Hepatocyte (in vitro differentiated cells): ENCODE measurements around the gene OSBPL7. TPM values are rescaled to one million over a fixed set of nuclear protein-coding genes. Genes with fewer than 3 reads are reported as not detected.

ENCODE experiments used
- DNase-seq: peaks from one replicate; pipeline ENCODE4 v3.0.0-alpha.2; 2016; ENCODE audit warnings: low spot score
- H2AFZ ChIP-seq: fragments of 200-600 bp; sonication (generic); 2 replicates; pipeline ENCODE4 v1.6.0; 2016; ENCODE audit warnings: antibody characterized with exemption, mild to moderate bottlenecking
- H3K27ac ChIP-seq: fragments of 200-600 bp; sonication (generic); 2 replicates; pipeline ENCODE4 v1.5.1; 2016; ENCODE audit warnings: mild to moderate bottlenecking
- H3K27me3 ChIP-seq: fragments of 200-600 bp; sonication (generic); 2 replicates; pipeline ENCODE4 v1.6.1; 2016
- H3K36me3 ChIP-seq: fragments of 200-600 bp; sonication (generic); replicated peaks from 2 replicates; pipeline ENCODE4 v1.5.1; 2016; ENCODE audit warnings: low read depth; ENCODE audit not compliant: insufficient read depth
- H3K4me1 ChIP-seq: fragments of 200-600 bp; sonication (generic); 2 replicates; pipeline ENCODE4 v1.5.1; 2016; ENCODE audit warnings: mild to moderate bottlenecking, moderate library complexity; ENCODE audit not compliant: insufficient read depth
- H3K4me2 ChIP-seq: fragments of 200-600 bp; sonication (generic); 2 replicates; pipeline ENCODE4 v1.6.0; 2016
- H3K4me3 ChIP-seq: fragments of 200-600 bp; sonication (generic); 2 replicates; pipeline ENCODE4 v1.5.1; 2016; ENCODE audit warnings: mild to moderate bottlenecking
- H3K79me2 ChIP-seq: fragments of 200-600 bp; sonication (generic); 2 replicates; pipeline ENCODE4 v1.6.0; 2017; ENCODE audit warnings: mild to moderate bottlenecking
- H3K9me2 ChIP-seq: fragments of 200-600 bp; sonication (generic); replicated peaks from 2 replicates; pipeline ENCODE4 v1.6.0; 2017; ENCODE audit warnings: mild to moderate bottlenecking; ENCODE audit not compliant: insufficient read depth
- H3K9me3 ChIP-seq: fragments of 200-600 bp; sonication (generic); 2 replicates; pipeline ENCODE4 v1.5.1; 2016; ENCODE audit warnings: low read depth, mild to moderate bottlenecking
- H4K20me1 ChIP-seq: fragments of 200-600 bp; sonication (generic); 2 replicates; pipeline ENCODE4 v1.6.0; 2016; ENCODE audit warnings: mild to moderate bottlenecking; ENCODE audit not compliant: insufficient read depth, poor library complexity, severe bottlenecking
- EZH2 ChIP-seq: fragments of 200-600 bp; sonication (generic); IDR thresholded peaks from 2 replicates; pipeline ENCODE4 v1.6.1; 2016; ENCODE audit warnings: antibody characterized with exemption, mild to moderate bottlenecking, borderline replicate concordance
- EZH2phosphoT487 ChIP-seq: fragments of 200-600 bp; sonication (generic); IDR thresholded peaks from one replicate; pipeline ENCODE4 v1.6.1; 2018; ENCODE audit warnings: antibody characterized with exemption, mild to moderate bottlenecking, low read depth, moderate library complexity; ENCODE audit not compliant: unreplicated experiment, severe bottlenecking
- WGBS: methylation state at CpG from one replicate; pipeline ENCODE4 v1.1.6; 2016; ENCODE audit warnings: low lambda C conversion rate; ENCODE audit errors: missing lambda C conversion rate; 5-methylcytosine and 5-hydroxymethylcytosine counted together
- polyA plus RNA-seq: library from polyadenylated mRNA; unstranded; fragments of >200 nt; fragmentation: Nextera tagmentation; extraction: Ambion mirVana; gene quantifications from 2 replicates; pipeline ENCODE4 v1.2.1, GENCODE V29; 2016
- total RNA-seq: library from RNA; depleted of rRNA; stranded (reverse); fragments of >200 nt; gene quantifications from 2 replicates; pipeline ENCODE4 v1.2.3, GENCODE V29; 2014
- TF ChIP-seq, protein P1 (sequence below): fragments of 200-600 bp; sonication (generic); IDR thresholded peaks from 2 replicates; pipeline ENCODE4 v1.5.1; 2016; ENCODE audit warnings: antibody characterized with exemption, mild to moderate bottlenecking; ENCODE audit not compliant: poor library complexity

Gene OSBPL7
- total and polyA plus RNA-seq, 2 experiments from 2014 or later = 6.2 to 9.3 TPM

DNA sequence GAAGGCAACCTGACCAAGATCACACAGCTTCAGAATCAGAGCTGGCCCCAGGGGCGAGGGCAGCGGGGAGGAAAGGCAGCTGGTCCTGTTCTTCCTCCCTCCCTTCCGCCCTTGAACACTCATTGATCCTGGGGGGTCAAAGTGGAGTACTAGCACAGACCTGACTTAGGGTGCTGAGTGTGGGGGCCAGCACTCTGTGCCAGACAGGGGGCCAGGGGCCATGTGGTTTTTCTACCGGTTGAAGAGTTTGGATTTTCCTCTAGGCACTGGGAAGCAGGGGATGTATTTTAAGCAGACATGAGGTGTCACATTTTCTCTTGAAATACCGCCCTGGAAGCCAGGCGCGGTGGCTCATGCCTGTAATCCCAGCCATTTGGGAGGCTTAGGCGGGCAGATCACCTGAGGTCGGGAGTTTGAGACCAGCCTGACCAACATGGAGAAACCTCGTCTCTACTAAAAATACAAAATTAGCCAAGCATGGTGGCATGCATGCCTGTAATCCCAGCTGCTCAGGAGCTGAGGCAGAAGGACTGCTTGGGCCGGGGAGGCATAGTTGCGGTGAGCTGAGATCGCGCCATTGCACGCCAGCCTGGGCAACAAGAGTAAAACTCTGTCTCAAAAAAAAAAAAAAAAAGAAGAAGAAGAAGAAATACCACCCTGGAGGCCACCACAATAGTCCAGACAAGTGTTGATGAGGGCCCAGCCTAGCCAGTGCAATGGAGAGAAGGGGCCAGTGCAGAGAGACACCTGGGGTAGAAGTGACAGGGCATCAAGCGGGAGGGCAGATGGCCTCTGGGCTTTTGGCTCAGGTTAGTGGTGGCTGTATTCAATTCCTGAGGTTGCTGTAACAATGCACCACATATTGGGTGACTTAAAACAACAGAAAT, 15.3 kb downstream of the OSBPL7 start:
- Histone ChIP-seq H3K4me2 (no peak overlapping the region), H3K27me3 (no peaks in the 10 kb centered on the region), H3K4me1 (peaks cover 22% of the 10 kb centered on the region), H4K20me1 (no peaks in the 10 kb centered on the region), H2AFZ (no peak overlapping the region), H3K4me3 (no peak overlapping the region), H3K9me3 (no peaks in the 10 kb centered on the region), H3K9me2 (no peaks in the 10 kb centered on the region), H3K36me3 (no peaks in the 10 kb centered on the region), H3K27ac (no peak overlapping the region), H3K79me2 (no peaks in the 10 kb centered on the region)
- WGBS = 93% methylated on average over 16 of the region's 16 CpGs
- DNase-seq = no peak
- no peak for TF ChIP-seq EZH2phosphoT487
- no peak for TF ChIP-seq EZH2
- TF ChIP-seq, protein P1, sequence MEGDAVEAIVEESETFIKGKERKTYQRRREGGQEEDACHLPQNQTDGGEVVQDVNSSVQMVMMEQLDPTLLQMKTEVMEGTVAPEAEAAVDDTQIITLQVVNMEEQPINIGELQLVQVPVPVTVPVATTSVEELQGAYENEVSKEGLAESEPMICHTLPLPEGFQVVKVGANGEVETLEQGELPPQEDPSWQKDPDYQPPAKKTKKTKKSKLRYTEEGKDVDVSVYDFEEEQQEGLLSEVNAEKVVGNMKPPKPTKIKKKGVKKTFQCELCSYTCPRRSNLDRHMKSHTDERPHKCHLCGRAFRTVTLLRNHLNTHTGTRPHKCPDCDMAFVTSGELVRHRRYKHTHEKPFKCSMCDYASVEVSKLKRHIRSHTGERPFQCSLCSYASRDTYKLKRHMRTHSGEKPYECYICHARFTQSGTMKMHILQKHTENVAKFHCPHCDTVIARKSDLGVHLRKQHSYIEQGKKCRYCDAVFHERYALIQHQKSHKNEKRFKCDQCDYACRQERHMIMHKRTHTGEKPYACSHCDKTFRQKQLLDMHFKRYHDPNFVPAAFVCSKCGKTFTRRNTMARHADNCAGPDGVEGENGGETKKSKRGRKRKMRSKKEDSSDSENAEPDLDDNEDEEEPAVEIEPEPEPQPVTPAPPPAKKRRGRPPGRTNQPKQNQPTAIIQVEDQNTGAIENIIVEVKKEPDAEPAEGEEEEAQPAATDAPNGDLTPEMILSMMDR = no peak

DNA sequence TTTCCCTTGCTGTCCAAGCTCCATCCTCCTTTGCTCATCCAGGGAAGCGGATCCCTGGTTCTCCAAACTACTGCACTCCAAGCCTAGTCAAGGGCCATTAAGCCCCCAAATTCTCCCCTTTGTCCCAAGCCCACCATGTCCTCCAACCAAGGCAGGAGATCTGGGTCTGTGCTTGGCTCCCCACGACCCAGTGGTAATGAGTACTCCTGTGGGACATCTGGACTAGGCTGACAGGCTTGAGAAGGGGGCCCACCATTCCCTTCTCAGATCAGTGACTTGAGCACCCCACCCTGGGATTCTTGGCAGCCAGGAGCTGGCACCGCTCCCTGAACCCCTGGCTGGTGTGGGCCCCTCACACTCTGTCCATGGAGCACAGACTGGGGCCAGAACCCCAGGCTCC, 17.1 kb downstream of the OSBPL7 start:
- no peaks in the 10 kb centered on the region for H3K79me2 ChIP-seq
- no peaks in the 10 kb centered on the region for H3K36me3 ChIP-seq
- no peak overlapping the region for H3K4me2 ChIP-seq
- no peak overlapping the region for H2AFZ ChIP-seq
- no peak overlapping the region for H3K27ac ChIP-seq
- H3K4me3 ChIP-seq = no peak overlapping the region
- no peaks in the 10 kb centered on the region for H3K9me3 ChIP-seq
- no peaks in the 10 kb centered on the region for H3K9me2 ChIP-seq
- peaks cover 6% of the 10 kb centered on the region for H3K27me3 ChIP-seq
- WGBS = 69% methylated on average over 3 of the region's 3 CpGs
- no peaks in the 10 kb centered on the region for H4K20me1 ChIP-seq
- no peak for TF ChIP-seq EZH2
- TF ChIP-seq, protein P1 = no peak
- no peak for TF ChIP-seq EZH2phosphoT487
- peaks cover 6% of the 10 kb centered on the region for H3K4me1 ChIP-seq
- no peak for DNase-seq

DNA sequence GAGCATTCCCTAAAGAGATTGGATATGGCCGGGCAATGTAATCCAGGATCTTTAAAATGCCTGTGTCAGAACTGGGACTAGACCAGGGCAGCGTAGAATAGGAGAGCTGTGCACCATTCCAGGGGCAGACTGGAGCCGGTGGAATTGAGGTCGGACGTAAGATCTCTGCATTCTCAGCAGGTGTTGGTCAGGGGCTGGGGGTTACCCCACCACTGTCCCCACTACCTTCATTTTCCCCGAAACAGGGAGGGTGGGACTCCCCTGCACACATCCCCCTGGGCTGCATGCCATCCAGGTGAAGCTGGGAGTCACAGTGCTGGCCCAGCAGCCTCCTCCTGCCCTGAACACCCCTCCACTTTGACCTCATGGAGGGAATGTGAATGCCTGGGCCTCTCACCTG, 17.8 kb downstream of the OSBPL7 start:
- DNase-seq = no peak
- Histone ChIP-seq H3K79me2 (no peaks in the 10 kb centered on the region), H2AFZ (no peak overlapping the region), H4K20me1 (no peaks in the 10 kb centered on the region), H3K27me3 (peaks cover 6% of the 10 kb centered on the region), H3K4me1 (no peaks in the 10 kb centered on the region), H3K36me3 (no peaks in the 10 kb centered on the region), H3K4me2 (no peak overlapping the region), H3K27ac (no peak overlapping the region), H3K9me2 (no peaks in the 10 kb centered on the region), H3K4me3 (no peak overlapping the region), H3K9me3 (no peaks in the 10 kb centered on the region)
- WGBS = 69% methylated on average over 6 of the region's 6 CpGs
- TF ChIP-seq EZH2phosphoT487 = no peak

DNA sequence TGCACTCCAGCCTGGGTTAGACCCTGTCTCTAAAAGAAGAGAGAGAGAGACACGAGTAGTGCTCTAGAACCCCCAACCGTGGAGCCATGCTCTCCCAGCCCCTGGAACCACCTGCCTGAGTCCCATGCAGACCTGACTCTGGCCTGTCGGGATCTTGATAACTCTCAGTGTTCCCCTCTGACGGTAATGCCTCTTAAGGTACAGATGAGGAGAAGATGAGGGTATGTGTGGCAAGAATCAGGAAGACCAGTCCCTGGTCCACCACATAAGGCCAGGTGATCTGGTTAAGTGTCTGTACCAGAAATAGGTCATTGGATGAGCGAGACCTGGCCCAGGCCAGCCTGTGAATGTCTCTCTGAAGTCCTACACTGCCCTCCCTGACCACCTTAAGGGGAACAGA, 18.4 kb downstream of the OSBPL7 start:
- Histone ChIP-seq H3K9me3 (no peaks in the 10 kb centered on the region), H3K4me2 (no peak overlapping the region), H4K20me1 (no peaks in the 10 kb centered on the region), H3K4me1 (no peaks in the 10 kb centered on the region), H2AFZ (no peak overlapping the region), H3K27me3 (peaks cover 6% of the 10 kb centered on the region), H3K36me3 (no peaks in the 10 kb centered on the region), H3K27ac (no peak overlapping the region), H3K4me3 (no peak overlapping the region), H3K79me2 (no peaks in the 10 kb centered on the region), H3K9me2 (no peaks in the 10 kb centered on the region)
- TF ChIP-seq EZH2 (no peak), EZH2phosphoT487 (no peak)
- TF ChIP-seq, protein P1 = no peak
- 60% methylated on average over 5 of the region's 5 CpGs for WGBS
- DNase-seq = no peak
